Measurements from ENCODE around the gene PIK3CB. TPM values are rescaled to one million over a fixed set of nuclear protein-coding genes. Genes with fewer than 3 reads are reported as not detected.
"Not testable (repeated sequence)": the region's sequence is repeated elsewhere in the genome, so short reads cannot be mapped to it uniquely, and the experiment has no call there.

PIK3CB gene
- total RNA-seq, 2 donors from 2014 or later: 29.0 to 32.2 TPM

- intact Hi-C loops (cut with DNase I): no loop called here
- ATAC-seq (no peak), DNase-seq (no peak)
Measured at GRCh38 chr3:138705675-138706074, 129.1 kb downstream of the PIK3CB start.

- intact Hi-C loops (cut with DNase I): loop anchor here in 1 of 2 donors (5.0 kb wide), 1 partner anchor 220 kb away; no protein-coding TSS in a partner anchor
- no peak for DNase-seq
- ATAC-seq: no peak
Measured at GRCh38 chr3:138696666-138697370, 137.9 kb downstream of the PIK3CB start.

- peak in 1 of 2 donors; percentile 94 for ATAC-seq
- no peak for DNase-seq
- intact Hi-C loops (cut with DNase I): loop anchor here in 1 of 2 donors (5.0 kb wide), 1 partner anchor 223 kb away; no protein-coding TSS in a partner anchor
Measured at GRCh38 chr3:138694287-138695007, 140.3 kb downstream of the PIK3CB start.

- ATAC-seq: no peak
Measured at GRCh38 chr3:138692152-138692551, 142.6 kb downstream of the PIK3CB start.

GRCh38 chr3:138691351-138691750, 143.4 kb downstream of the PIK3CB start:
- ATAC-seq: no peak
- intact Hi-C loops (cut with DNase I): no loop called here
- DNase-seq: no peak

More at GRCh38 chr3:138692152-138692551, 142.6 kb downstream of the PIK3CB start:
- intact Hi-C loops (cut with DNase I): no loop called here
- no peak for DNase-seq

GRCh38 chr3:138690036-138690435, 144.7 kb downstream of the PIK3CB start:
- no peak for ATAC-seq
- no peak for DNase-seq
- intact Hi-C loops (cut with DNase I): no loop called here

GRCh38 chr3:138688871-138689299, 145.8 kb downstream of the PIK3CB start:
- no peak for ATAC-seq
- DNase-seq: no peak
- intact Hi-C loops (cut with DNase I): loop anchor here in 1 of 2 donors (10.0 kb wide), 1 partner anchor 74 kb away; no protein-coding TSS in a partner anchor

GRCh38 chr3:138687236-138687635, 147.5 kb downstream of the PIK3CB start:
- no peak for ATAC-seq
- no peak for DNase-seq
- intact Hi-C loops (cut with DNase I): loop anchor here in 1 of 2 donors (10.0 kb wide), 1 partner anchor 72 kb away; no protein-coding TSS in a partner anchor

- intact Hi-C loops (cut with DNase I): loop anchor here in 1 of 2 donors (10.0 kb wide), 1 partner anchor 72 kb away; no protein-coding TSS in a partner anchor
- ATAC-seq (peak in 1 of 2 donors; percentile 29), DNase-seq (no peak)
Measured at GRCh38 chr3:138686771-138687221, 147.9 kb downstream of the PIK3CB start.

GRCh38 chr3:138684396-138684795, 150.3 kb downstream of the PIK3CB start:
- DNase-seq: no peak
- ATAC-seq: no peak
- intact Hi-C loops (cut with DNase I): loop anchor here in 1 of 2 donors (10.0 kb wide), 1 partner anchor 70 kb away; no protein-coding TSS in a partner anchor

- ATAC-seq: no peak
- intact Hi-C loops (cut with DNase I): loop anchor here in 1 of 2 donors (10.0 kb wide), 1 partner anchor 68 kb away; no protein-coding TSS in a partner anchor
Measured at GRCh38 chr3:138682648-138683047, 152.1 kb downstream of the PIK3CB start.

GRCh38 chr3:138681463-138682220, 153.1 kb downstream of the PIK3CB start:
- intact Hi-C loops (cut with DNase I): loop anchor here in 1 of 2 donors (10.0 kb wide), 1 partner anchor 67 kb away; no protein-coding TSS in a partner anchor
- ATAC-seq (no peak), DNase-seq (no peak)

More at GRCh38 chr3:138682648-138683047, 152.1 kb downstream of the PIK3CB start:
- no peak for DNase-seq

- not testable (repeated sequence) for ATAC-seq, DNase-seq
- intact Hi-C loops (cut with DNase I): loop anchor here in 1 of 2 donors (10.0 kb wide), 1 partner anchor 66 kb away; no protein-coding TSS in a partner anchor
Measured at GRCh38 chr3:138680974-138681373, 153.8 kb downstream of the PIK3CB start.

GRCh38 chr3:138678874-138679392, 155.8 kb downstream of the PIK3CB start:
- intact Hi-C loops (cut with DNase I): no loop called here
- no peak for DNase-seq
- no peak for ATAC-seq

GRCh38 chr3:138678086-138678485, 156.6 kb downstream of the PIK3CB start:
- intact Hi-C loops (cut with DNase I): no loop called here
- ATAC-seq: no peak
- no peak for DNase-seq

GRCh38 chr3:138675393-138675792, 159.3 kb downstream of the PIK3CB start:
- DNase-seq (no peak), ATAC-seq (no peak)
- intact Hi-C loops (cut with DNase I): no loop called here

- peak in 1 of 2 donors; percentile 71 for ATAC-seq
- intact Hi-C loops (cut with DNase I): no loop called here
- DNase-seq: no peak
Measured at GRCh38 chr3:138673641-138674530, 160.8 kb downstream of the PIK3CB start.

- intact Hi-C loops (cut with DNase I): no loop called here
- ATAC-seq (no peak), DNase-seq (no peak)
Measured at GRCh38 chr3:138670407-138670806, 164.3 kb downstream of the PIK3CB start.
